Endothelial cell of umbilical vein (primary cell): Measurements from ENCODE around the gene ANKRD44. TPM values are rescaled to one million over a fixed set of nuclear protein-coding genes. Genes with fewer than 3 reads are reported as not detected.

ENCODE experiments used
- BruUV-seq: library from RNA; stranded (reverse); fragments of 400-500 nt; replicated peaks from 2 replicates; lab custom pipeline; 2021; lab: Mats Ljungman, UMichigan
- CTCF ChIA-PET: fragments of 300-600, 350-600 bp; sonication (Branson Sonifier 250); formaldehyde crosslinking; loops from one replicate; lab custom pipeline; 2021; ENCODE audit warnings: antibody characterized with exemption, inconsistent platforms; lab: Charles Lee
- POLR2A ChIA-PET: fragments of 300-600, 350-600 bp; sonication (Branson Sonifier 250); formaldehyde crosslinking; loops from one replicate; lab custom pipeline; 2021; ENCODE audit warnings: antibody characterized with exemption, inconsistent platforms; lab: Charles Lee
- DNase-seq: peaks from one replicate; pipeline ENCODE4 v3.0.0-alpha.2; 2011; ENCODE audit warnings: low read depth, low spot score
- FAIRE-seq: peaks from 2 replicates; lab custom pipeline; 2011; peaks lifted over from hg19 to GRCh38; lab: Jason Lieb, UNC
- H2AFZ ChIP-seq: 2 replicates; pipeline ENCODE4 v1.6.0; 2012; ENCODE audit warnings: low read depth, low read length, control low read depth, inconsistent platforms
- H3K27ac ChIP-seq: 2 replicates; pipeline ENCODE4 v1.5.1; 2011; ENCODE audit warnings: low read depth, mild to moderate bottlenecking, control low read depth, low read length, moderate library complexity; ENCODE audit not compliant: insufficient read depth
- H3K27me3 ChIP-seq, 2 experiments: 2 replicates each; pipeline versions ENCODE4 v1.6.0 to v1.6.1; 2011; ENCODE audit warnings: low read length in 2 of 2, mixed read lengths in 1 of 2; ENCODE audit not compliant: control insufficient read depth in 2 of 2, insufficient read depth in 2 of 2
- H3K36me3 ChIP-seq, 2 experiments: 2 replicates in 1 of 2; 3 replicates in 1 of 2; pipeline ENCODE4 v1.5.1; 2011; ENCODE audit warnings: low read length in 2 of 2, mild to moderate bottlenecking in 1 of 2, moderate library complexity in 1 of 2; ENCODE audit not compliant: control insufficient read depth in 2 of 2, insufficient read depth in 2 of 2; ENCODE audit errors: extremely low read depth in 1 of 2
- H3K4me1 ChIP-seq: 3 replicates; pipeline ENCODE4 v1.5.1; 2011; ENCODE audit warnings: mild to moderate bottlenecking, low read length; ENCODE audit not compliant: control insufficient read depth, insufficient read depth; ENCODE audit errors: extremely low read depth
- H3K4me2 ChIP-seq: 2 replicates; pipeline ENCODE4 v1.6.1; 2011; ENCODE audit warnings: low read length, control low read depth, mixed read lengths; ENCODE audit not compliant: insufficient read depth
- H3K4me3 ChIP-seq, 3 experiments: fragments of 200-600 bp in 1 of 3; sonication (generic), shearing (Covaris generic) in 1 of 3; replicated peaks in 1 of 3; 2 replicates each; pipeline ENCODE4 v1.5.1; 2011 to 2016; ENCODE audit warnings: control low read depth in 3 of 3, low read length in 3 of 3, mild to moderate bottlenecking in 2 of 3, inconsistent platforms in 1 of 3, low read depth in 1 of 3, moderate library complexity in 1 of 3; ENCODE audit not compliant: insufficient read depth in 1 of 3
- H3K79me2 ChIP-seq: 2 replicates; pipeline ENCODE4 v1.6.0; 2012; ENCODE audit warnings: low read length, inconsistent platforms; ENCODE audit not compliant: control insufficient read depth, insufficient read depth
- H3K9ac ChIP-seq: replicated peaks from 2 replicates; pipeline ENCODE3; 2011; ENCODE audit warnings: low read length, control low read depth; ENCODE audit not compliant: insufficient read depth; ENCODE audit errors: extremely low read depth
- H3K9me1 ChIP-seq: replicated peaks from 3 replicates; pipeline ENCODE4 v1.6.0; 2011; ENCODE audit warnings: mild to moderate bottlenecking, low read length; ENCODE audit not compliant: control insufficient read depth, insufficient read depth; ENCODE audit errors: extremely low read depth
- H3K9me3 ChIP-seq: replicated peaks from 2 replicates; pipeline ENCODE4 v1.5.1; 2012; ENCODE audit warnings: low read length, inconsistent platforms; ENCODE audit not compliant: control insufficient read depth, insufficient read depth
- H4K20me1 ChIP-seq: replicated peaks from 2 replicates; pipeline ENCODE3; 2011; ENCODE audit warnings: mild to moderate bottlenecking, low read length; ENCODE audit not compliant: control insufficient read depth, insufficient read depth; ENCODE audit errors: extremely low read depth
- EZH2 ChIP-seq: IDR thresholded peaks from 2 replicates; pipeline ENCODE4 v1.6.1; 2012; ENCODE audit warnings: borderline replicate concordance, low read depth, mild to moderate bottlenecking, moderate library complexity, low read length, inconsistent platforms; ENCODE audit not compliant: severe bottlenecking
- FOS ChIP-seq: IDR thresholded peaks from 2 replicates; pipeline ENCODE4 v1.6.1; 2011; ENCODE audit warnings: mild to moderate bottlenecking, low read length, moderate library complexity, borderline replicate concordance; ENCODE audit not compliant: insufficient read depth
- GATA2 ChIP-seq: IDR thresholded peaks from 2 replicates; pipeline ENCODE4 v1.7.0; 2011; ENCODE audit warnings: low read depth, mild to moderate bottlenecking, moderate library complexity, mixed read lengths, low read length; ENCODE audit not compliant: insufficient read length, insufficient read depth
- JUN ChIP-seq: IDR thresholded peaks from 2 replicates; pipeline ENCODE4 v1.6.1; 2011; ENCODE audit warnings: borderline replicate concordance, low read depth; ENCODE audit not compliant: insufficient read length, insufficient read depth
- MYC ChIP-seq: IDR thresholded peaks from one replicate; pipeline ENCODE4 v1.6.1; 2011; ENCODE audit warnings: mild to moderate bottlenecking, low read depth, low read length
- POLR2A ChIP-seq: IDR thresholded peaks from 2 replicates; pipeline ENCODE4 v1.6.1; 2012; ENCODE audit warnings: low read depth, mild to moderate bottlenecking, control low read depth, low read length
- POLR2AphosphoS5 ChIP-seq: IDR thresholded peaks from 2 replicates; pipeline ENCODE4 v1.6.1; 2012; ENCODE audit warnings: low read depth, mild to moderate bottlenecking, control low read depth, low read length, moderate library complexity; ENCODE audit not compliant: insufficient read depth
- dilution Hi-C: fragments of 300-500 bp; cut with MboI; formaldehyde crosslinking; loops from one replicate; pipeline ENCODE4 v1.15.0; 2019; ENCODE audit warnings: low sequenced_read_pairs; ENCODE audit not compliant: extremely low pct_ligation_motif_present
- intact Hi-C: fragments of 100-400 bp; cut with micrococcal nuclease; formaldehyde crosslinking; loops from one replicate; pipeline ENCODE4 v1.10.0; 2022
- polyA plus RNA-seq, 4 experiments: library from polyadenylated mRNA; depleted of rRNA in 3 of 4; stranded (reverse) in 3 of 4; unstranded in 1 of 4; fragments of >200 nt; gene quantifications; 2 replicates each; pipeline versions ENCODE4 v1.2.1 to v1.2.3, GENCODE V29; 2011 to 2012; ENCODE audit warnings: missing spikeins in 1 of 4
- total RNA-seq: library from RNA; stranded (reverse); gene quantifications from 2 replicates; pipeline ENCODE4 v1.2.3, GENCODE V29; 2021
- TF ChIP-seq, protein P1 (sequence below), 2 donors: IDR thresholded peaks; 1 replicate in 1 of 2; 2 replicates in 1 of 2; pipeline ENCODE4 v1.5.1; 2011; ENCODE audit warnings: low read length in 2 of 2, mild to moderate bottlenecking in 2 of 2, moderate library complexity in 2 of 2, control low read depth in 1 of 2, inconsistent platforms in 1 of 2, low read depth in 1 of 2; ENCODE audit not compliant: insufficient read depth in 1 of 2; ENCODE audit errors: extremely low read depth in 1 of 2
- TF ChIP-seq, protein P2 (sequence below): IDR thresholded peaks from 2 replicates; pipeline ENCODE4 v1.6.1; 2011; ENCODE audit not compliant: insufficient read depth, insufficient read length

The ANKRD44 gene
- total and polyA plus RNA-seq, 2 donors (not counting 3 experiments of a cell fraction or from before 2014, with no cell fraction given), result 3.4 to 6.1 TPM

DNA sequence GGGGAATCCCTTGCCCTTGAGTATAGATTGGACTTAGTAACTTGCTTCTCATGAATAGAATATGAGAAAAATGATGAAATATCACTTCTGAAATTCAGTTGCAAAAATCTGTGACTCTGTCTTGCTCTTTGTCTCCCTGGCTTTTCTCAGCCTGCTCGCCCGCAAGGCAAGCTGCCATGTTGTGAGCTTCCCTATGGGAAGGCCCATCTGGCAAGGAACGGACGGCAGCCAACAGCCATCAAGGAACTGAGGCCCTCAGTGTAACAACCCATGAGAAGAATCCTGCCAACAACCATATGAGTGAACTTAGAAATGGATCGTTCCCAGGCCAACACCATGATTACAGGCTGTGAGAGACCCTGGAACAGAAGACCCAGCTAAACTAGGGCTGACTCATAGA lies 325.7 kb downstream of the ANKRD44 start:
- dilution Hi-C loops, result no loop called here
- CTCF ChIA-PET, result no interaction called here
- FAIRE-seq, result no peak

More for the DNA sequence above, 325.7 kb downstream of the ANKRD44 start:
- intact Hi-C loops, result no loop called here
- H3K4me2 ChIP-seq, result no peak overlapping the region
- POLR2A ChIA-PET, result no interaction called here
- BruUV-seq, result no TSS peak
- no peaks in the 10 kb centered on the region for H3K36me3 ChIP-seq
- no peaks in the 10 kb centered on the region for H3K9me3 ChIP-seq
- no peak overlapping the region for H3K27ac ChIP-seq
- TF ChIP-seq JUN (no peak), MYC (no peak), POLR2AphosphoS5 (no peak), GATA2 (no peak), EZH2 (no peak), POLR2A (no peak), FOS (no peak)
- TF ChIP-seq, protein P1, sequence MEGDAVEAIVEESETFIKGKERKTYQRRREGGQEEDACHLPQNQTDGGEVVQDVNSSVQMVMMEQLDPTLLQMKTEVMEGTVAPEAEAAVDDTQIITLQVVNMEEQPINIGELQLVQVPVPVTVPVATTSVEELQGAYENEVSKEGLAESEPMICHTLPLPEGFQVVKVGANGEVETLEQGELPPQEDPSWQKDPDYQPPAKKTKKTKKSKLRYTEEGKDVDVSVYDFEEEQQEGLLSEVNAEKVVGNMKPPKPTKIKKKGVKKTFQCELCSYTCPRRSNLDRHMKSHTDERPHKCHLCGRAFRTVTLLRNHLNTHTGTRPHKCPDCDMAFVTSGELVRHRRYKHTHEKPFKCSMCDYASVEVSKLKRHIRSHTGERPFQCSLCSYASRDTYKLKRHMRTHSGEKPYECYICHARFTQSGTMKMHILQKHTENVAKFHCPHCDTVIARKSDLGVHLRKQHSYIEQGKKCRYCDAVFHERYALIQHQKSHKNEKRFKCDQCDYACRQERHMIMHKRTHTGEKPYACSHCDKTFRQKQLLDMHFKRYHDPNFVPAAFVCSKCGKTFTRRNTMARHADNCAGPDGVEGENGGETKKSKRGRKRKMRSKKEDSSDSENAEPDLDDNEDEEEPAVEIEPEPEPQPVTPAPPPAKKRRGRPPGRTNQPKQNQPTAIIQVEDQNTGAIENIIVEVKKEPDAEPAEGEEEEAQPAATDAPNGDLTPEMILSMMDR (IDR thresholded peaks at IDR 0.05; ENCODE audit: extremely low read depth in 1 of 2, insufficient read depth in 1 of 2, low read depth in 1 of 2, low read length in 2 of 2), result no peak
- TF ChIP-seq, protein P2, sequence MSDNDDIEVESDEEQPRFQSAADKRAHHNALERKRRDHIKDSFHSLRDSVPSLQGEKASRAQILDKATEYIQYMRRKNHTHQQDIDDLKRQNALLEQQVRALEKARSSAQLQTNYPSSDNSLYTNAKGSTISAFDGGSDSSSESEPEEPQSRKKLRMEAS, result no peak
- no peak overlapping the region for H3K9ac ChIP-seq
- no peaks in the 10 kb centered on the region for H3K79me2 ChIP-seq
- H3K4me1 ChIP-seq, result peaks cover 18% of the 10 kb centered on the region
- no peak overlapping the region for H3K4me3 ChIP-seq
- H2AFZ ChIP-seq, result no peak overlapping the region
- no peaks in the 10 kb centered on the region for H4K20me1 ChIP-seq
- no peaks in the 10 kb centered on the region for H3K27me3 ChIP-seq
- no peak for DNase-seq
- H3K9me1 ChIP-seq, result no peaks in the 10 kb centered on the region
